ENCODE measurements around the gene YWHAE. TPM values are rescaled to one million over a fixed set of nuclear protein-coding genes. Genes with fewer than 3 reads are reported as not detected.

Gene YWHAE
- total RNA-seq, 1 experiment from 2014 or later, result 1,033 TPM

DNA sequence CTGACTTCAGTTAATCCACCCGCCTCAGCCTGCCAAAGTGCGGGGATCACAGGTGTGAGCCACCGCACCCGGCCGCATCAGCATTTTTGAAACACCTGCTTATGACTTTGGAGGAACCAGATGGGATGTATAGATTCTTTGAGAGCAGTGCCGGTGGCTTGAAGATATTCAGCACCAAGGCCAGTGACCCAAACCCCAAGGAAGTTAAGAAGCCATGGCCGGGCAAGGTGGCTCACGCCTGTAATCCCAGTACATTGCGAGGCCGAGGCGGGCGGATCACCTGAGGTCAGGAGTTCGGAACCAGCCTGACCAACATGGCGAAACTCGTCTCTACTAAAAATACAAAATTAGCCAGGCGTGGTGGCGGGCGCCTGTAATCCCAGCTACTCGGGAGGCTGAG, 76.7 kb downstream of the YWHAE start:
- Mint-ChIP-seq H3K4me3 (no peak overlapping the region), H3K4me1 (no peaks in the 10 kb centered on the region), H3K27ac (no peak overlapping the region), H3K36me3 (no peaks in the 10 kb centered on the region), H3K27me3 (ENCODE audit: low read depth) (peaks cover 4% of the 10 kb centered on the region; the same call in 1 of the 2 replicates), H3K9me3 (no peaks in the 10 kb centered on the region)
- peak; percentile 35 for DNase-seq (ENCODE audit: low spot score)
- CTCF ChIA-PET, result interaction anchor here (3.2 kb wide), 1 partner anchor 9 kb away, joined by 10 read pairs; no protein-coding TSS in a partner anchor
- POLR2A ChIA-PET, result no interaction called here
- no peak for ATAC-seq
- TF ChIP-seq KAT7 (CRISPR knock-in tag; IDR thresholded peaks at IDR 0.05; ENCODE audit: borderline replicate concordance) (no peak), ZNF396 (CRISPR knock-in tag; IDR thresholded peaks at IDR 0.05; ENCODE audit: borderline replicate concordance) (no peak), ZNF317 (CRISPR knock-in tag; IDR thresholded peaks at IDR 0.05; ENCODE audit: borderline replicate concordance, low read depth) (no peak), CBFB (CRISPR knock-in tag; IDR thresholded peaks at IDR 0.05; ENCODE audit: low read depth) (no peak), ZNF671 (CRISPR knock-in tag; IDR thresholded peaks at IDR 0.05) (no peak), IRF2 (CRISPR knock-in tag; IDR thresholded peaks at IDR 0.05; ENCODE audit: borderline replicate concordance, low read depth) (no peak), GTF2I (CRISPR knock-in tag; conservative IDR thresholded peaks at IDR 0.05) (no peak), NR2C2 (CRISPR knock-in tag; IDR thresholded peaks at IDR 0.05) (no peak), RORB (CRISPR knock-in tag; IDR thresholded peaks at IDR 0.05) (no peak), SOX15 (CRISPR knock-in tag; IDR thresholded peaks at IDR 0.05) (no peak), NFE2L1 (CRISPR knock-in tag; IDR thresholded peaks at IDR 0.05) (no peak), FOXJ3 (CRISPR knock-in tag; IDR thresholded peaks at IDR 0.05; ENCODE audit: borderline replicate concordance) (no peak)
- TF ChIP-seq, protein P1, sequence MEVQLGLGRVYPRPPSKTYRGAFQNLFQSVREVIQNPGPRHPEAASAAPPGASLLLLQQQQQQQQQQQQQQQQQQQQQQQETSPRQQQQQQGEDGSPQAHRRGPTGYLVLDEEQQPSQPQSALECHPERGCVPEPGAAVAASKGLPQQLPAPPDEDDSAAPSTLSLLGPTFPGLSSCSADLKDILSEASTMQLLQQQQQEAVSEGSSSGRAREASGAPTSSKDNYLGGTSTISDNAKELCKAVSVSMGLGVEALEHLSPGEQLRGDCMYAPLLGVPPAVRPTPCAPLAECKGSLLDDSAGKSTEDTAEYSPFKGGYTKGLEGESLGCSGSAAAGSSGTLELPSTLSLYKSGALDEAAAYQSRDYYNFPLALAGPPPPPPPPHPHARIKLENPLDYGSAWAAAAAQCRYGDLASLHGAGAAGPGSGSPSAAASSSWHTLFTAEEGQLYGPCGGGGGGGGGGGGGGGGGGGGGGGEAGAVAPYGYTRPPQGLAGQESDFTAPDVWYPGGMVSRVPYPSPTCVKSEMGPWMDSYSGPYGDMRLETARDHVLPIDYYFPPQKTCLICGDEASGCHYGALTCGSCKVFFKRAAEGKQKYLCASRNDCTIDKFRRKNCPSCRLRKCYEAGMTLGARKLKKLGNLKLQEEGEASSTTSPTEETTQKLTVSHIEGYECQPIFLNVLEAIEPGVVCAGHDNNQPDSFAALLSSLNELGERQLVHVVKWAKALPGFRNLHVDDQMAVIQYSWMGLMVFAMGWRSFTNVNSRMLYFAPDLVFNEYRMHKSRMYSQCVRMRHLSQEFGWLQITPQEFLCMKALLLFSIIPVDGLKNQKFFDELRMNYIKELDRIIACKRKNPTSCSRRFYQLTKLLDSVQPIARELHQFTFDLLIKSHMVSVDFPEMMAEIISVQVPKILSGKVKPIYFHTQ (CRISPR knock-in tag; IDR thresholded peaks at IDR 0.05), result no peak
- TF ChIP-seq, protein P2, sequence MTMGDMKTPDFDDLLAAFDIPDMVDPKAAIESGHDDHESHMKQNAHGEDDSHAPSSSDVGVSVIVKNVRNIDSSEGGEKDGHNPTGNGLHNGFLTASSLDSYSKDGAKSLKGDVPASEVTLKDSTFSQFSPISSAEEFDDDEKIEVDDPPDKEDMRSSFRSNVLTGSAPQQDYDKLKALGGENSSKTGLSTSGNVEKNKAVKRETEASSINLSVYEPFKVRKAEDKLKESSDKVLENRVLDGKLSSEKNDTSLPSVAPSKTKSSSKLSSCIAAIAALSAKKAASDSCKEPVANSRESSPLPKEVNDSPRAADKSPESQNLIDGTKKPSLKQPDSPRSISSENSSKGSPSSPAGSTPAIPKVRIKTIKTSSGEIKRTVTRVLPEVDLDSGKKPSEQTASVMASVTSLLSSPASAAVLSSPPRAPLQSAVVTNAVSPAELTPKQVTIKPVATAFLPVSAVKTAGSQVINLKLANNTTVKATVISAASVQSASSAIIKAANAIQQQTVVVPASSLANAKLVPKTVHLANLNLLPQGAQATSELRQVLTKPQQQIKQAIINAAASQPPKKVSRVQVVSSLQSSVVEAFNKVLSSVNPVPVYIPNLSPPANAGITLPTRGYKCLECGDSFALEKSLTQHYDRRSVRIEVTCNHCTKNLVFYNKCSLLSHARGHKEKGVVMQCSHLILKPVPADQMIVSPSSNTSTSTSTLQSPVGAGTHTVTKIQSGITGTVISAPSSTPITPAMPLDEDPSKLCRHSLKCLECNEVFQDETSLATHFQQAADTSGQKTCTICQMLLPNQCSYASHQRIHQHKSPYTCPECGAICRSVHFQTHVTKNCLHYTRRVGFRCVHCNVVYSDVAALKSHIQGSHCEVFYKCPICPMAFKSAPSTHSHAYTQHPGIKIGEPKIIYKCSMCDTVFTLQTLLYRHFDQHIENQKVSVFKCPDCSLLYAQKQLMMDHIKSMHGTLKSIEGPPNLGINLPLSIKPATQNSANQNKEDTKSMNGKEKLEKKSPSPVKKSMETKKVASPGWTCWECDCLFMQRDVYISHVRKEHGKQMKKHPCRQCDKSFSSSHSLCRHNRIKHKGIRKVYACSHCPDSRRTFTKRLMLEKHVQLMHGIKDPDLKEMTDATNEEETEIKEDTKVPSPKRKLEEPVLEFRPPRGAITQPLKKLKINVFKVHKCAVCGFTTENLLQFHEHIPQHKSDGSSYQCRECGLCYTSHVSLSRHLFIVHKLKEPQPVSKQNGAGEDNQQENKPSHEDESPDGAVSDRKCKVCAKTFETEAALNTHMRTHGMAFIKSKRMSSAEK (CRISPR knock-in tag; IDR thresholded peaks at IDR 0.05; ENCODE audit: borderline replicate concordance), result no peak
- TF ChIP-seq, protein P3, sequence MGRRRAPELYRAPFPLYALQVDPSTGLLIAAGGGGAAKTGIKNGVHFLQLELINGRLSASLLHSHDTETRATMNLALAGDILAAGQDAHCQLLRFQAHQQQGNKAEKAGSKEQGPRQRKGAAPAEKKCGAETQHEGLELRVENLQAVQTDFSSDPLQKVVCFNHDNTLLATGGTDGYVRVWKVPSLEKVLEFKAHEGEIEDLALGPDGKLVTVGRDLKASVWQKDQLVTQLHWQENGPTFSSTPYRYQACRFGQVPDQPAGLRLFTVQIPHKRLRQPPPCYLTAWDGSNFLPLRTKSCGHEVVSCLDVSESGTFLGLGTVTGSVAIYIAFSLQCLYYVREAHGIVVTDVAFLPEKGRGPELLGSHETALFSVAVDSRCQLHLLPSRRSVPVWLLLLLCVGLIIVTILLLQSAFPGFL (CRISPR knock-in tag; IDR thresholded peaks at IDR 0.05; ENCODE audit: borderline replicate concordance), result no peak
- TF ChIP-seq, protein P4, sequence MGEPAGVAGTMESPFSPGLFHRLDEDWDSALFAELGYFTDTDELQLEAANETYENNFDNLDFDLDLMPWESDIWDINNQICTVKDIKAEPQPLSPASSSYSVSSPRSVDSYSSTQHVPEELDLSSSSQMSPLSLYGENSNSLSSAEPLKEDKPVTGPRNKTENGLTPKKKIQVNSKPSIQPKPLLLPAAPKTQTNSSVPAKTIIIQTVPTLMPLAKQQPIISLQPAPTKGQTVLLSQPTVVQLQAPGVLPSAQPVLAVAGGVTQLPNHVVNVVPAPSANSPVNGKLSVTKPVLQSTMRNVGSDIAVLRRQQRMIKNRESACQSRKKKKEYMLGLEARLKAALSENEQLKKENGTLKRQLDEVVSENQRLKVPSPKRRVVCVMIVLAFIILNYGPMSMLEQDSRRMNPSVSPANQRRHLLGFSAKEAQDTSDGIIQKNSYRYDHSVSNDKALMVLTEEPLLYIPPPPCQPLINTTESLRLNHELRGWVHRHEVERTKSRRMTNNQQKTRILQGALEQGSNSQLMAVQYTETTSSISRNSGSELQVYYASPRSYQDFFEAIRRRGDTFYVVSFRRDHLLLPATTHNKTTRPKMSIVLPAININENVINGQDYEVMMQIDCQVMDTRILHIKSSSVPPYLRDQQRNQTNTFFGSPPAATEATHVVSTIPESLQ (CRISPR knock-in tag; IDR thresholded peaks at IDR 0.05), result no peak
- TF ChIP-seq, protein P5, sequence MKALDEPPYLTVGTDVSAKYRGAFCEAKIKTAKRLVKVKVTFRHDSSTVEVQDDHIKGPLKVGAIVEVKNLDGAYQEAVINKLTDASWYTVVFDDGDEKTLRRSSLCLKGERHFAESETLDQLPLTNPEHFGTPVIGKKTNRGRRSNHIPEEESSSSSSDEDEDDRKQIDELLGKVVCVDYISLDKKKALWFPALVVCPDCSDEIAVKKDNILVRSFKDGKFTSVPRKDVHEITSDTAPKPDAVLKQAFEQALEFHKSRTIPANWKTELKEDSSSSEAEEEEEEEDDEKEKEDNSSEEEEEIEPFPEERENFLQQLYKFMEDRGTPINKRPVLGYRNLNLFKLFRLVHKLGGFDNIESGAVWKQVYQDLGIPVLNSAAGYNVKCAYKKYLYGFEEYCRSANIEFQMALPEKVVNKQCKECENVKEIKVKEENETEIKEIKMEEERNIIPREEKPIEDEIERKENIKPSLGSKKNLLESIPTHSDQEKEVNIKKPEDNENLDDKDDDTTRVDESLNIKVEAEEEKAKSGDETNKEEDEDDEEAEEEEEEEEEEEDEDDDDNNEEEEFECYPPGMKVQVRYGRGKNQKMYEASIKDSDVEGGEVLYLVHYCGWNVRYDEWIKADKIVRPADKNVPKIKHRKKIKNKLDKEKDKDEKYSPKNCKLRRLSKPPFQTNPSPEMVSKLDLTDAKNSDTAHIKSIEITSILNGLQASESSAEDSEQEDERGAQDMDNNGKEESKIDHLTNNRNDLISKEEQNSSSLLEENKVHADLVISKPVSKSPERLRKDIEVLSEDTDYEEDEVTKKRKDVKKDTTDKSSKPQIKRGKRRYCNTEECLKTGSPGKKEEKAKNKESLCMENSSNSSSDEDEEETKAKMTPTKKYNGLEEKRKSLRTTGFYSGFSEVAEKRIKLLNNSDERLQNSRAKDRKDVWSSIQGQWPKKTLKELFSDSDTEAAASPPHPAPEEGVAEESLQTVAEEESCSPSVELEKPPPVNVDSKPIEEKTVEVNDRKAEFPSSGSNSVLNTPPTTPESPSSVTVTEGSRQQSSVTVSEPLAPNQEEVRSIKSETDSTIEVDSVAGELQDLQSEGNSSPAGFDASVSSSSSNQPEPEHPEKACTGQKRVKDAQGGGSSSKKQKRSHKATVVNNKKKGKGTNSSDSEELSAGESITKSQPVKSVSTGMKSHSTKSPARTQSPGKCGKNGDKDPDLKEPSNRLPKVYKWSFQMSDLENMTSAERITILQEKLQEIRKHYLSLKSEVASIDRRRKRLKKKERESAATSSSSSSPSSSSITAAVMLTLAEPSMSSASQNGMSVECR (CRISPR knock-in tag; IDR thresholded peaks at IDR 0.05; ENCODE audit: borderline replicate concordance), result no peak
- TF ChIP-seq, protein P6, sequence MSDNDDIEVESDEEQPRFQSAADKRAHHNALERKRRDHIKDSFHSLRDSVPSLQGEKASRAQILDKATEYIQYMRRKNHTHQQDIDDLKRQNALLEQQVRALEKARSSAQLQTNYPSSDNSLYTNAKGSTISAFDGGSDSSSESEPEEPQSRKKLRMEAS (CRISPR knock-in tag; IDR thresholded peaks at IDR 0.05), result no peak
- TF ChIP-seq, protein P7, sequence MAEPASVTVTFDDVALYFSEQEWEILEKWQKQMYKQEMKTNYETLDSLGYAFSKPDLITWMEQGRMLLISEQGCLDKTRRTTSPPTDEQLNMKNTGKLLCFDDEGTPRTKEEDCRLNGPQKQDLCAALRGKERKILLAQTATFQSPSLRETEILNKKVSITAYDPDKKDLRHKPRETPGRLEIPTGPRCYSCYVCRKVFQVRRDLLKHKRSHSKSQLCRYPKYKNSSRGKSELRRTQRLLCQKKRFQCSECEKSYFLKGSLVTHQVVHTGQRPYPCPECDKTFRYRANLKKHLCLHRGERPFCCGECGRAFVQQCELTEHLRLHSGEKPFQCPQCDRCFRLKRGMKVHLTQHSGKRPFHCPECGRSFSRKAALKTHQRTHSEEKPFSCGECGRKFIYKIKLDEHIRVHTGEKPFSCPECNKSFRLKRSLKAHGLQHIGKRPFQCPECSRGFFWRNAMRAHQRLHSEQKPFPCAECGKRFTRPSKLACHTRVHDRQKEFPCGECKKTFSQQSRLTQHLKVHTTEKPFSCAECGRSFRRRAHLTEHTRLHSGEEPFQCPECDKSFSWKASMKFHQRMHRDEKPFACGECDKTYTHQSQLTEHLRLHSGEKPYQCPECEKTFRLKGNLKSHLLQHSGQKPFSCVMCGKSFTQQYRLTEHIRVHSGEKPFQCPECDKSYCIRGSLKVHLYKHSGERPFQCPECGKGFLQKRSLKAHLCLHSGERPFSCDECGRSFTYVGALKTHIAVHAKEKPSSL (CRISPR knock-in tag; conservative IDR thresholded peaks at IDR 0.05), result no peak

Measured in WTC11 (cell line).